ENCODE results near the gene CCDC142. TPM values are rescaled to one million over a fixed set of nuclear protein-coding genes. Genes with fewer than 3 reads are reported as not detected.
A peak's percentile ranks its signal among the peaks of the same experiment; 100 is the strongest.

The CCDC142 gene
- total and polyA plus RNA-seq, 2 donors (not counting 1 experiment from before 2014, with no cell fraction given): 13.0 to 61.6 TPM

GRCh38 chr2:74527741-74528140 is 44.9 kb upstream of the CCDC142 start:
- peaks cover 31% of the 10 kb centered on the region for H3K79me2 ChIP-seq (ENCODE audit: control insufficient read depth, insufficient read depth, low read length)
- peak overlapping the region; percentile 3 for H3K4me2 ChIP-seq (replicated peaks; ENCODE audit: low read depth, low read length, poor library complexity, severe bottlenecking)
- TF ChIP-seq CTCF (IDR thresholded peaks at IDR 0.05) (no peak), EZH2 (IDR thresholded peaks at IDR 0.05; ENCODE audit: borderline replicate concordance, insufficient read depth, low read depth, low read length, poor library complexity, severe bottlenecking) (no peak)
- DNase-seq: no peak
- Mint-ChIP-seq H3K27ac (peak overlapping the region; percentile 73), H3K9me3 (ENCODE audit: insufficient read depth) (no peaks in the 10 kb centered on the region), H3K27me3 (no peaks in the 10 kb centered on the region), H3K4me1 (peaks cover 43% of the 10 kb centered on the region), H3K4me3 (peak overlapping the region; percentile 97)
- peaks cover 17% of the 10 kb centered on the region for H4K20me1 ChIP-seq (ENCODE audit: control insufficient read depth, insufficient read depth, low read length, poor library complexity, severe bottlenecking)
- no peak overlapping the region for H3K9ac ChIP-seq (ENCODE audit: low read length)
- POLR2A ChIA-PET: no interaction called here
- no peak for ATAC-seq (ENCODE audit: low read depth)
- 100% methylated on average over 4 of the region's 9 CpGs for WGBS (ENCODE audit: insufficient coverage)
- H3K9me3 ChIP-seq (ENCODE audit: control extremely low read depth in 1 of 3, control insufficient read depth in 2 of 3, insufficient read depth in 1 of 3, low read length in 2 of 3): no peaks in the 10 kb centered on the region
- intact Hi-C loops (cut with micrococcal nuclease): loop anchor here (2.0 to 5.0 kb wide), 3 partner anchors 73 to 1295 kb away; partner anchors contain the start of genes CCT7, INO80B, PRADC1 and TPRKB
- H3K4me1 ChIP-seq (ENCODE audit: control insufficient read depth in 2 of 2, insufficient read depth in 2 of 2, low read length in 2 of 2): peaks cover 39 to 49% of the 10 kb centered on the region in 2 donors
- peak overlapping the region in 1 of 2 donors; percentile 3 for H3K27ac ChIP-seq (ENCODE audit: low read length in 2 of 2)
- CTCF ChIA-PET: interaction anchor here (6.6 to 9.6 kb wide), 2 partner anchors 46 to 60 kb away, joined by 50 to 71 read pairs; partner anchors contain the start of genes CCDC142 and TTC31
- no peaks in the 10 kb centered on the region for H3K27me3 ChIP-seq (replicated peaks in 1 of 4; ENCODE audit: control extremely low read depth in 1 of 4, control insufficient read depth in 3 of 4, insufficient read depth in 4 of 4, low read length in 3 of 4)
- H3K36me3 ChIP-seq (replicated peaks in 1 of 2; ENCODE audit: control extremely low read depth in 1 of 2, control insufficient read depth in 1 of 2, extremely low read depth in 1 of 2, insufficient read depth in 2 of 2, low read length in 1 of 2): peaks cover 0 to 36% of the 10 kb centered on the region in 2 experiments
- H2AFZ ChIP-seq (ENCODE audit: insufficient read depth, low read depth, low read length, poor library complexity, severe bottlenecking): no peak overlapping the region
- no peak overlapping the region for H3K4me3 ChIP-seq (ENCODE audit: control extremely low read depth in 1 of 5, extremely low read depth in 1 of 5, insufficient read depth in 1 of 5, low read depth in 2 of 5, low read length in 4 of 5)

GRCh38 chr2:74526649-74527230 is 43.9 kb upstream of the CCDC142 start:
- H3K36me3 ChIP-seq (replicated peaks in 1 of 2; ENCODE audit: control extremely low read depth in 1 of 2, control insufficient read depth in 1 of 2, extremely low read depth in 1 of 2, insufficient read depth in 2 of 2, low read length in 1 of 2): peaks cover 0 to 29% of the 10 kb centered on the region in 2 experiments
- CTCF ChIA-PET: interaction anchor here (1.0 to 9.6 kb wide), 4 partner anchors 20 to 61 kb away, joined by 6 to 71 read pairs (median 28); partner anchors contain the start of genes CCDC142, PCGF1 and TTC31
- peak overlapping the region in 1 of 2 donors; percentile 54 for H3K27ac ChIP-seq (ENCODE audit: low read length in 2 of 2)
- peak overlapping the region; percentile 84 for H3K27ac Mint-ChIP-seq
- H3K27me3 Mint-ChIP-seq: no peaks in the 10 kb centered on the region
- H3K9me3 Mint-ChIP-seq (ENCODE audit: insufficient read depth): no peaks in the 10 kb centered on the region
- H3K4me1 Mint-ChIP-seq: peaks cover 37% of the 10 kb centered on the region
- peaks cover 35 to 43% of the 10 kb centered on the region in 2 donors for H3K4me1 ChIP-seq (ENCODE audit: control insufficient read depth in 2 of 2, insufficient read depth in 2 of 2, low read length in 2 of 2)
- ATAC-seq (ENCODE audit: low read depth) (no peak), DNase-seq (no peak)
- no peaks in the 10 kb centered on the region for H3K9me3 ChIP-seq (ENCODE audit: control extremely low read depth in 1 of 3, control insufficient read depth in 2 of 3, insufficient read depth in 1 of 3, low read length in 2 of 3)
- no peak overlapping the region for H3K4me3 ChIP-seq (ENCODE audit: control extremely low read depth in 1 of 5, extremely low read depth in 1 of 5, insufficient read depth in 1 of 5, low read depth in 2 of 5, low read length in 4 of 5)
- peak overlapping the region; percentile 59 for H3K4me3 Mint-ChIP-seq
- peaks cover 27% of the 10 kb centered on the region for H3K79me2 ChIP-seq (ENCODE audit: control insufficient read depth, insufficient read depth, low read length)
- H3K4me2 ChIP-seq (replicated peaks; ENCODE audit: low read depth, low read length, poor library complexity, severe bottlenecking): peak overlapping the region; percentile 1
- no peak overlapping the region for H3K9ac ChIP-seq (ENCODE audit: low read length)
- POLR2A ChIA-PET: interaction anchor here (0.7 to 1.1 kb wide), 3 partner anchors 11 to 45 kb away, joined by 3 to 4 read pairs (median 4); no protein-coding TSS in a partner anchor
- intact Hi-C loops (cut with micrococcal nuclease): loop anchor here (5.0 kb wide), 2 partner anchors 789 to 1294 kb away; partner anchors contain the start of genes CCT7, PRADC1 and TPRKB
- 96% methylated on average over 7 of the region's 11 CpGs for WGBS (ENCODE audit: insufficient coverage)
- TF ChIP-seq EZH2 (IDR thresholded peaks at IDR 0.05; ENCODE audit: borderline replicate concordance, insufficient read depth, low read depth, low read length, poor library complexity, severe bottlenecking): no peak
- TF ChIP-seq CTCF (IDR thresholded peaks at IDR 0.05): no peak
- no peak overlapping the region for H2AFZ ChIP-seq (ENCODE audit: insufficient read depth, low read depth, low read length, poor library complexity, severe bottlenecking)
- peaks cover 17% of the 10 kb centered on the region for H4K20me1 ChIP-seq (ENCODE audit: control insufficient read depth, insufficient read depth, low read length, poor library complexity, severe bottlenecking)
- peaks cover 0 to 2% (median 0%) of the 10 kb centered on the region in 4 experiments for H3K27me3 ChIP-seq (replicated peaks in 1 of 4; ENCODE audit: control extremely low read depth in 1 of 4, control insufficient read depth in 3 of 4, insufficient read depth in 4 of 4, low read length in 3 of 4)
